Measurements from ENCODE around the gene SNHG17.
"Not testable (repeated sequence)": the region's sequence is repeated elsewhere in the genome, so short reads cannot be mapped to it uniquely, and the experiment has no call there.

Gene SNHG17

DNA sequence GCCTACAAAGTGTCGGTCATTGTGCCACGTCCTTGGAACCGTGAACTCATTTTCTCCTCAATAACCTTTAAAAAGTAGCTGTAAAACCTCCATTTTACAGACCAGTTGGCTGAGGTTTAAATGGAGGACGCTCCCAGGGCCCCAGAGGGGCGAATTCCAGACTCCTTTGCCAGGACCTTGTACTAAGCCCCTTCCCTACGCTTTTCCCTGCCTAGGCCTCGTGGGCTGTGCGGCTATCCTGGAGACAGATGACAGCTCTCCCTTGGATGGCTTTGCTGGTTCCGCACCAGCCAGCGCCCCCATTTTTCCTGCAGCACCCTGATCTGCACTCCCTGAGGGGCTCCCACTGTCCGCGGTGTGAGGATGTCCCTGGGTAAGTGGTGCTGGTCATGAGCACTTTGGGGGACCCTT, 12.1 kb upstream of the SNHG17 start:
- DNase-seq = no peak

DNA sequence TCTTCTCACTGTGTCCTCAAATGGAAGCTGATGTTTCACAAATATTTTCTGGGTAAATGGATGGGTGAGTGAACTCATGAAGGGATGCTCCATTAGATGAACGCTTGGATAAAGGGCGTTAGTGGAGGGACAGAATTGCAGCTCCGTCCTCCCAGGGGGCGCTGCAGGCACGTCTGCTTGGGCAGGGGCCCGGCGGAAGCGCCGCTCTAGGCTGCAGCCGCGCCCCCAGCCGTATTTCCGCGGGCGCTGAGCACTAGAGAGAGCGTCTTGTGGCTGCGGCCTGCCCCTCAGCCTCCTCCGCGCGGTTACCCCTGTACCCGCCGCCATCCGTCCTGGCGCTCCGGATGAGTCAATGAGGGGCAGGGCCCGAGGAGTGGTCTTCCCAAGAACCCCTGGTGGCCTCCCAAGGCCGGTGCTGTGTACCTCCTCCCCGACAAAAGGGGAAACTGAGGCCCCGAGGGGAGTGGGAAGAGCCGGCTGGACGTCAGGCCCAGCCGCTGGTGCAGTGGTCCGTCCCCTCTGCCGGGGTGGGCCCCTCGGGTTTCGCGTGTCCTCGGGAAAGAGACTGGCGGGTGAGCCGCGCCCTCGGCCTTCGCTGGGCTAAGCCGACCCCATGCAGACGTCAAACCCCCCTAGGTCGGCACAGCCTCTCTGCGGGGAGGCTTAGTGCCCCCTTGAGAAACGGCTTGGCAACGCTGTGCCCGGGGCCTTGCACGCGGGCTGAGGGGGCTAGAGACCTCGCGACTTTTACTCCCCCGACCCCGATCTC, 11.5 kb upstream of the SNHG17 start:
- peak; percentile 92 for DNase-seq

DNA sequence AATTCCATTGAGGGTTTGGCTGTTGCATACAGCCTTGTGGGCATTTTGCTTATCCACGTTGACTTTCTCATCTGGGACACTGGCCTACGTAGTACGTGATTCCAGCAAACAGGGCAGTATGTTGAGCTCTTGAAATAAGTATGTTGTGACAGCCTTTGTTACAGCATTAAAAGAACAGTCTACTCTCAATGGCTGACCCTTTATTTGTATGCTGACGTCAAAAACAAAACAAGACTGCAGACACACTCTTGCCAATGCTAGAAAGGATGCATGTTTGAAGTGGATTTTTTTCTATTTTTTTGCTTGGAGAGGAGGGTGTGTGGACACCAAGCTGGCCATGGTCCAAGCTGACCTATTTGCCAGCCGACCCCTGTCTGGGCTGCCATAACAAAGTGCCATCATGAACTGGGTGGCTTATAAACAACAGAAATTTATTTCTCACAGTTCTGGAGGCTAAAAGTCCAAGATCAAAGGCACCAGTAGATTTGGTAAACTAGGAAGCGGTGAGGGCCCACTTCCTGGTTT, 10.8 kb upstream of the SNHG17 start:
- DNase-seq = no peak

- DNase-seq = no peak
Observed at GRCh38 chr20:38445381-38445796, 10.3 kb upstream of the SNHG17 start.

DNA sequence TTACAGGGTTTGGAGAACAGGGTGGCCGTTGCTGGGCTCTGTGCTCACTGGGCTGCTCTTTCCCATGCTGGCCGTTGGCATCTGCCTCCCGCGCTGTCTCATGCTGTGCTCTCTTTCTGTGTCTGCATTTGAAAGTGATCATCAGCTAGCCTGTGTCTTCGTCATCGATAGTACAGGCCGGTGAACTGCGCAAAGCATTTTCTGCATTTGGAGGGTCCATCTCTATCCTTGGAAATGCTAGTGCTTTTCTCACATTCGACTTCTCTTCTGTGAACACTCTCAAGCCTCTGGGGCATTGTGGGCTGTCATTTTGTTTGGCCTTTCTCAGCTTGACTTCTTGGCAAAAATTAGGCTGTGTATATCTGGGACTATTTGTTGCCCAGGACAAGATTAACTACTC, 6.8 kb upstream of the SNHG17 start:
- DNase-seq = no peak

- not testable (repeated sequence) for DNase-seq
Observed at GRCh38 chr20:38441110-38441509, 6.0 kb upstream of the SNHG17 start.

GRCh38 chr20:38437796-38438195, 2.7 kb upstream of the SNHG17 start:
- no peak for DNase-seq

DNA sequence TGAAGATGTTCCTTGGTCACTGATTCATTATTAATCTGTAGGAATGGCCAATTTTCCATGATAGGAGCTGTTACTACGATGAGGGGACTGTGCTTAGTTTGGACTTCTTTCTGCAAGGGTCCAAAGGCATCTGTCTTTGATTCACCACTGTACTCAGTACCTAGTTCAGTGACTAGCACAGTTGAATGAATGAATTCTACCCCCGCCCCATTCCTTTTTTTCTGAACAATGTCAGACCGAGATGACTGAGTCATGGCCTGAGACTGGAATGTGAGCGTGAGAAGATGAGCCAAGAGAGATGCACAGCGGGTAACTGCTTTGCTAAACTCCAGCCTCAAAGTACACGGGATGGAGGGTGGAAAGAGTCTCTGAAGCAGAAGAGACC, 419 bp upstream of the SNHG17 start:
- peak; percentile 87 for DNase-seq

DNA sequence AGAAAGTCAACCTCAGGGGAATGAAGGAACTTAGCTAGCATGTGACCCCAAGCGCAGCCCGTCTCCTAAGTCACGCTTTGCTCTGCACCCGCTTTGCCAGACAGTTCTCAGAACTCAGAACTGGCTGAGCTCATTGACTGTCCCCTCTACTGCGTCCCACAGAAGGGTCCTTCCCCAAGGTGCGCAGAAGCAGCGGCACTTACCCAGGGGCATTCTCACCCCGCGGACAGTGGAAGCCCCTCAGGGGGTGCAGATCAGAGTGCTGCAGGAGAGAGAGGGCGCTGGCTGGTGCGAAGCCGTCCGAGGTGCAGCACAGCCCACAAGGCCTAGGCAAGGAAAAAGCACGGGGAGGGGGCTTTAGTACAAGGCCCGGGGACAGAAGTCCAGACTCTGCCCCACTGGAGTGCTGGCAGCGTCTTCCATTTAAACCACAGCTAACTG, 807 bp downstream of the SNHG17 start:
- no peak for DNase-seq

DNA sequence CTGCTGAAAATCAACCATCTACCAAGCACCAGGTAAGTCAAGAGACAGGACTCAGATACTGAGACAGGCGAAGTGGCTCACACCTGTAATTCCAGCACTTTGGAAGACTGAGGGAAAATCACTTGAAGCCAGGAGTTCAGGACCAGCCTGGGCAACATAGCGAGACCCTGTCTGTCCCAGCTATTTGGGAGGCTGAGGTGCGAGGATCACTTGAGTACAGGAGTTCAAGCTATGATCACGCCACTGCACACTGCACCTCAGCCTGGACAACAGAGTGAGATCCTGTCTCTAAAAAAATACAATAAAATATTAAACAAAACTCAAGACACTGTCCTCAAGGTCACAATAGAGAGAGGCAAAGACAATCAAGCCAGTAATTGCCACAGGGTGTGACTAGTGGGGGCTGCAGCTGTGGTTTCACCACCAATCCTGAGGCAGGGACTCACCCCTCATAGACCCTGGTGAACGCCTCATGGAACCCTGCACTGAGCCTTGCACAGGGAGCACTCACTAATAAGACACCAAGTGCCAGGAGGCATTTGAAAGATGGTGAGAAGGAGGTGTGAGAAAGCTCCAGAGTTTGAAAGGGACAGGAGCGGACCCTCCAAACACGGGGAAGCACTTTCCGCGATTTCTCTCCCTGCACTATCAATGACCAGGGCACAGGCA, 1.7 kb downstream of the SNHG17 start:
- DNase-seq = no peak

DNA sequence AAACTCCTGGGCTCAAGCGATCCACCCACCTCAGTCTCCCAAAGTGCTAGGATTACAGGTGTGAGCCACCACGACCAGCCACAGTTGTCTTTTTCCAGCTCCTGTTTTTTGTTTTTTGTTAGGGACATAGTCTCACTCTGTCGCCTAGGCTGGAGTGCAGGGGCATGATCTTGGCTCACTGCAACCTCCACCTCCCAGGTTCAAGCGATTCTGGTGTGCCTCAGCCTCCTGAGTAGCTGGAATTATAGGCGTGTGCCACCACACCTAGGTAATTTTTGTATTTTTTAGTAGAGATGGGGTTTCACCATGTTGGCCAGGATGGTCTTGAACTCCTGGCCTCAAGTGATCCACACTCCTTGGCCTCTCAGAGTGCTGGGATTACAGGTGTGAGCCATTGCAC, 2.3 kb downstream of the SNHG17 start:
- DNase-seq = not testable (repeated sequence)

DNA sequence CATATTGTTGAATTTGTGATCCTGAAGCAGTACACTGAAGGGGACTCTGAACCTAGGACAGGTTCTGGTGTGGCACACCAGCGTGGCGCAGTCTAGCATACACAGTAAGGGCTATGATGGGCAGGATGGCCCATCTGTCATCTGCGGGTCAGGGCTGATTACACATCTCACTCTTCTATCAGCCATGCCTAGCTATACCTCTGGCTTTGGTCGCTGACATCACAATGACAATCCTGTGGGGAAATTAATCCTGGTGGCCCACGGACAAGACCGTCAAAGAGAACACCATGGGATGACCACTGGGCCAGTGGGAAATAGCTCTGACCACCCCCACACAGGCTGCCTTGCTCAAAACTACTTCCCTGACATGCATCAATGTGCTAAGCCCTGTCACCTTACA, 2.8 kb downstream of the SNHG17 start:
- DNase-seq = no peak

DNA sequence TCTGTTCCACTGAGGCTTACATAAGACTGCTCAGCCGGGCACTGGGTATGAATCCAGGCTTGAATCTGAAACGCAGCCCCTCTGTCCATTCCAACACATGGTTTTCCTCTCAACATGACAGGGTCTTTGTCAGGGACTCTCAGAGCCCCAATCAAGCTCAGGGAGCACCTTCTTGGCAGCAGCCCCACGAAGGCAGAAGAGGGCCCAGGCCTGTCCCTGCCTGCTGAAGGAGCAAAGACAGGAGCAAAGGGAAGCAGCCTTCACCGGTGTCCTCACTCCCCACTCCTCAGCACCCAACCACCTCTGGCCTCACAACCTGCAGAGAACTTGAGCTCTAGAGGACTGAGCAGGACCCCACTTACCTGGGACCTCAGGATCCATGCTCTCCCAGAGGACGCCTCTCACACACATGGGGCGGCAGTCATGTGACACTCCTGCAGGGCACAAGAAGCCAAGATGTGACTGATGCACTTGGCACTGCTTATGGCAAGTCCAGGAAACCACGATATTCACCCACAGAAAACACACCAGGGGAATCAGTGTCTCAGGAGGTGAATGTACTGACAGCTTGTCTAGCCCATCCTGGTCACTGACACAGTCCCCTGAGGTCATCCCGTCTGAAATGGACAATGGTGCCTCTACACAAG, 4.3 kb downstream of the SNHG17 start:
- no peak for DNase-seq

DNA sequence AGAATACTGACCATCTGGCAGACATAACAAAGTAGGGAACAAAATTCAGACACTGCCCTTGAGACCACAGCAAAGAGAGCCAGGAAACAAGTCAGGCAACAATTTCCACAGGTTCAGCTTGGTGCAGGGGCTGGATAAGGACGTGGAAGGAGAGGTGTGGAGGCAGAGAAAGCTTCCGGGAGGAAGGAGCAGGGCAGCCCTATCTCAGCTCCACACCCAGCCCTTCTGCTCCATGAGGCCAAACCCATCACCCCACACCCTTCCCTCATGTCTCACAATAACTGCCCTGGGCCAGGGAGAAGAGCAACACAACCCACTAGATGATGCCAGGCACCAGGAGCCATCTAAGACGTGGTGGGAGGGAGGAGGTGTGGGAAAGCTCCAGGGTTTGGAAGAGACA, 5.8 kb downstream of the SNHG17 start:
- DNase-seq = no peak

DNA sequence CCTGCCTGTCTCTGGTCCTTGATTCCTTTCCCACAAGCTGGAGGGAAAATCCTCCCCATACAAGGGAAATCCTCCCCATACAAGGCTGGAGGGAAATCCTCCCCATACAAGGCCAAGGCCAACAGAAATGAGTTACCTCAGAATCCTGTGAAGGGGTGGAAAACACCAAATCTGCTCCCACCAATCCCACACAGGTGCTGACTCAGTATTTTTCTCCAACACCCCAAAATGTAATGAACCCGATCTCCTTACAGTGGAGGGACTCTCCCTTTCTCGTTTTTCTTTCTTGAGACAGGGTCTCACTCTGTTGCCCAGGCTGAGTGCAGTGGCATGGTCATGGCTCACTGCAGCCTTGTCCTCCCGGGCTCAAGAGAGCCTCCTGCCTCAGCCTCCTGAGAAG, 6.3 kb downstream of the SNHG17 start:
- no peak for DNase-seq

GRCh38 chr20:38427655-38428023, 7.5 kb downstream of the SNHG17 start:
- no peak for DNase-seq

DNA sequence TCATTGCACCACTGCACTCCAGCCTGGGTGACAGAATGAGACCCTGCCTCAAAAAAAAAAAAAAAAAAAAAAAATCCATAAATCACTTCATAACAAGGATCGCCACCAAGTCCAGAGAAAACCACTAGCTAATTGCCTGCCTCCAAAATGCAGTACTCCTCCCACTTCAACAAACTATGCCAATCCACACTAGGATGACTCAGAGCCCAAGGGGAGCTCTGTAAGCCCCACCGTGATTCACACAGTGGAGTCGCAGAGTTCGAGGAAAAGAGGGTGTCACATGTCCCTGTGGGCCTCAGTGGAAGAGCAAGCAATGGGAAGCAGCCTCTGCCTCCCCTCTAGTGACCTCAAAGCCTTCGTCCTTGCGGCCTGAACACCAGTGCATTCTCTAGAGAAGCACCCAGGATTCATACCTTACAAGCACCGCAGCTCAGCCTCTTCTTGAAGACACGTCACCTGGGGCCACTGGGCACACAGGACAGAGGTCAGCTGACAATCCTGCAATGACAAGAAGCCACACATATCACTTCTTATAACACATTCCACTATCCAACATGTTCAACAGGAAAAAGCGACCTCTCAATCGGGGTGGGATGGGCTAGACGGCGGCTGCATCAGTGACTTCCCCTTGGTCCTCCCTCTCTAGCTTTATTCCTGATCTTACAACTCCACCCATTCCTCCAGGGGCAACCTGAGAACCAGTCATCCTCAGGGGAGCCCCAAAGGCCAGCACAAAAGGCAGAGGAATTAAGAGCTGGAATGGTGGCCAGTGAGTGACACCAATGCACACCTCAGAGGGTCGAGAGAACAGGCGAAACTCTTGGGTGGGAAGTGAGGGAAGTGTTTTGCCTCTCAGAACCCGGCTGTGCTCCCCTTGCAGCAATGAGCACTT, 8.9 kb downstream of the SNHG17 start:
- peak; percentile 94 for DNase-seq

DNA sequence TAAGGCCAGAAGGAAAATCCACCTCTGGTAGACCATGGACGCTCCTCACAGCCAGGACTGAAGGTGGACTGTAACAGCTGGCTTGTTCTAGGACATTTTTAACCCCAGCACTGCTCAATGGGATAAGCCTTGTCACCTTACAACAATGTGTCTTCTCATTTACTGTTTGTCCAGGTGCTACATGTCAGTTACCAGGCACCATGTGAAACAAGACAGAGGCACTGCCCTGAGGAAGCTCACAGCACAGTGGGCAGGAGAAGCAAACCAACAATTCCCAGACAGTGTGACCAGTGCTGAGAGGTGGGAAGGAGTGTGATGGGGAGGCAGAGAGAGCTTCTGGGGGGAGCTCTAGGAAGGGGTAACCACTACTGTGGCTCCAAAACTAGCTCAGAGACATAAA, 10.7 kb downstream of the SNHG17 start:
- no peak for DNase-seq

DNA sequence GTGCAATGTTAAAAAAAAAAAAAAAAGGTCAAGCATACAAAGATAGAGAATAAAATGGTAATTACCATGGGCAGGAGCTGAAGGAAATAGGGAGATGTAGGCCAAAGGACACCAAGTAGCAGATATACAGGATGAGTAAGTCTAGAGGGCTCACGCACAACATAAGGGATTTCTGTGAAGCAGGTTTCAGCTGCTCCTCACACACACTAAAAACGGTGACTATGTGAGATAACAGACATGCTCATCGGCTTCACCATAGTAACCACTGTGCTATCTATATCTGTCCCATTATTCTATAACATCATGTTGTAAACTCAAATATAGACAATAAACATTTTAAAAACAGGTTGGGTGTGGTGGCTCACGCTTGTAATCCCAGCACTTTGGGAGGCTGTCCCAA, 11.6 kb downstream of the SNHG17 start:
- DNase-seq = no peak

DNA sequence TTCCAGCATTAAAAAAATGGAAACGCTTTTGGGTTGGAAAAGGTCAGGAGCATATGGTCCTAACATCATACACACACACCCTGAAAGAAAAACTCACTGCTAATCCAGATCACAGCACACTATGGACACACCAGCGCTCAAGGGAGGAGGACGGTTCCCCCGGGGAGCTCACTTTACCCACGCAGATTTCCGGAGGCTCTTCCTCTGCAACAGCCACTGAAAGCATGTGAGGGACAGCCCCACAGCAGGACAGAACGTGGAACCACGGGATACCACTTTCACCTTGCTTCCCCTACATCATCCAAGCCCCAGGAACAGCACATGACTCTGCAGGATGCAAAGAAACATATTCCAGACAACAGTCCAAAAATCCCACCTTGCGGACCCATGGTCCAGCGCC, 13.2 kb downstream of the SNHG17 start:
- DNase-seq = no peak

GRCh38 chr20:38420388-38421085, 14.6 kb downstream of the SNHG17 start:
- DNase-seq = no peak
